ENCODE data around the gene ZBTB24. TPM values are rescaled to one million over a fixed set of nuclear protein-coding genes. Genes with fewer than 3 reads are reported as not detected.
A peak's percentile ranks its signal among the peaks of the same experiment; 100 is the strongest.

Gene ZBTB24
- total and polyA plus RNA-seq, 2 of the 13 experiments (the other 11 are each of a cell fraction or from before 2014, with no cell fraction given), result 1.5 to 6.2 TPM

DNA sequence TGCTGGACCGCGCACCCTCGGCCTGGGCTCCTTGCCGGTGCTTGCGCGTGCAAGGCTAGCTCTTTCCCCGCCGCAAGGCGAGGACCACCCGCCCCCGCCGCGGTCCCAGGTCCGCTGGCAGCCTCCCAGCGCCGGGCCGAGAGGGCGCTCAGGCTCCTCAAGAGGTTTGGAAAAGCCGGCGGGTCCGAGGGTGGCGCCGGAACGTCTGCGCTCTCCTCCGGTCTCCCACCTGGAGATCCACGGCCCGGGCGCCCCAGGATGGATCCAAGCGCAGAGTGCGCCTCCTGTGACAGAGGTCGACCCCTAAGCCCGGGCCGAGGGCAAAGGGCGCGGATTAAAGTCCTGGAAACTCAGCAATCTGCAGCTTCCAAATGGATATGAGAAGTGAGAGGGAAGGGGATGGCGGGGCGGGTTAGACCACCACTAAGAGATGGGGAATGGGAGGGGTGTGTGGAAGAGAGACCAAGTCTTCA is 26.9 kb downstream of the ZBTB24 start (continued):
- TF ChIP-seq, protein P1, sequence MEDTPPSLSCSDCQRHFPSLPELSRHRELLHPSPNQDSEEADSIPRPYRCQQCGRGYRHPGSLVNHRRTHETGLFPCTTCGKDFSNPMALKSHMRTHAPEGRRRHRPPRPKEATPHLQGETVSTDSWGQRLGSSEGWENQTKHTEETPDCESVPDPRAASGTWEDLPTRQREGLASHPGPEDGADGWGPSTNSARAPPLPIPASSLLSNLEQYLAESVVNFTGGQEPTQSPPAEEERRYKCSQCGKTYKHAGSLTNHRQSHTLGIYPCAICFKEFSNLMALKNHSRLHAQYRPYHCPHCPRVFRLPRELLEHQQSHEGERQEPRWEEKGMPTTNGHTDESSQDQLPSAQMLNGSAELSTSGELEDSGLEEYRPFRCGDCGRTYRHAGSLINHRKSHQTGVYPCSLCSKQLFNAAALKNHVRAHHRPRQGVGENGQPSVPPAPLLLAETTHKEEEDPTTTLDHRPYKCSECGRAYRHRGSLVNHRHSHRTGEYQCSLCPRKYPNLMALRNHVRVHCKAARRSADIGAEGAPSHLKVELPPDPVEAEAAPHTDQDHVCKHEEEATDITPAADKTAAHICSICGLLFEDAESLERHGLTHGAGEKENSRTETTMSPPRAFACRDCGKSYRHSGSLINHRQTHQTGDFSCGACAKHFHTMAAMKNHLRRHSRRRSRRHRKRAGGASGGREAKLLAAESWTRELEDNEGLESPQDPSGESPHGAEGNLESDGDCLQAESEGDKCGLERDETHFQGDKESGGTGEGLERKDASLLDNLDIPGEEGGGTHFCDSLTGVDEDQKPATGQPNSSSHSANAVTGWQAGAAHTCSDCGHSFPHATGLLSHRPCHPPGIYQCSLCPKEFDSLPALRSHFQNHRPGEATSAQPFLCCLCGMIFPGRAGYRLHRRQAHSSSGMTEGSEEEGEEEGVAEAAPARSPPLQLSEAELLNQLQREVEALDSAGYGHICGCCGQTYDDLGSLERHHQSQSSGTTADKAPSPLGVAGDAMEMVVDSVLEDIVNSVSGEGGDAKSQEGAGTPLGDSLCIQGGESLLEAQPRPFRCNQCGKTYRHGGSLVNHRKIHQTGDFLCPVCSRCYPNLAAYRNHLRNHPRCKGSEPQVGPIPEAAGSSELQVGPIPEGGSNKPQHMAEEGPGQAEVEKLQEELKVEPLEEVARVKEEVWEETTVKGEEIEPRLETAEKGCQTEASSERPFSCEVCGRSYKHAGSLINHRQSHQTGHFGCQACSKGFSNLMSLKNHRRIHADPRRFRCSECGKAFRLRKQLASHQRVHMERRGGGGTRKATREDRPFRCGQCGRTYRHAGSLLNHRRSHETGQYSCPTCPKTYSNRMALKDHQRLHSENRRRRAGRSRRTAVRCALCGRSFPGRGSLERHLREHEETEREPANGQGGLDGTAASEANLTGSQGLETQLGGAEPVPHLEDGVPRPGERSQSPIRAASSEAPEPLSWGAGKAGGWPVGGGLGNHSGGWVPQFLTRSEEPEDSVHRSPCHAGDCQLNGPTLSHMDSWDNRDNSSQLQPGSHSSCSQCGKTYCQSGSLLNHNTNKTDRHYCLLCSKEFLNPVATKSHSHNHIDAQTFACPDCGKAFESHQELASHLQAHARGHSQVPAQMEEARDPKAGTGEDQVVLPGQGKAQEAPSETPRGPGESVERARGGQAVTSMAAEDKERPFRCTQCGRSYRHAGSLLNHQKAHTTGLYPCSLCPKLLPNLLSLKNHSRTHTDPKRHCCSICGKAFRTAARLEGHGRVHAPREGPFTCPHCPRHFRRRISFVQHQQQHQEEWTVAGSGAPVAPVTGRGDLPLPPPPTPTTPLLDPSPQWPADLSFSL (CRISPR knock-in tag; IDR thresholded peaks at IDR 0.05), result no peak
- TF ChIP-seq WIZ (CRISPR knock-in tag; IDR thresholded peaks at IDR 0.05) (no peak), SP4 (CRISPR knock-in tag; IDR thresholded peaks at IDR 0.05) (no peak), ZNF652 (CRISPR knock-in tag; IDR thresholded peaks at IDR 0.05; ENCODE audit: borderline replicate concordance, low read depth) (no peak), ZNF432 (CRISPR knock-in tag; IDR thresholded peaks at IDR 0.05; ENCODE audit: borderline replicate concordance) (no peak), PHF8 (CRISPR knock-in tag; IDR thresholded peaks at IDR 0.05) (peak; percentile 3; the same call in 1 of the 2 replicates), AHR (CRISPR knock-in tag; IDR thresholded peaks at IDR 0.05) (no peak), TEAD2 (CRISPR knock-in tag; IDR thresholded peaks at IDR 0.05) (no peak), NPAS2 (CRISPR knock-in tag; IDR thresholded peaks at IDR 0.05; ENCODE audit: borderline replicate concordance) (no peak), ZNF674 (CRISPR knock-in tag; IDR thresholded peaks at IDR 0.05; ENCODE audit: low read depth) (no peak; the same call in 1 of the 2 replicates)
- TF ChIP-seq, protein P2, sequence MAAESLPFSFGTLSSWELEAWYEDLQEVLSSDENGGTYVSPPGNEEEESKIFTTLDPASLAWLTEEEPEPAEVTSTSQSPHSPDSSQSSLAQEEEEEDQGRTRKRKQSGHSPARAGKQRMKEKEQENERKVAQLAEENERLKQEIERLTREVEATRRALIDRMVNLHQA (CRISPR knock-in tag; IDR thresholded peaks at IDR 0.05), result no peak
- TF ChIP-seq, protein P3, sequence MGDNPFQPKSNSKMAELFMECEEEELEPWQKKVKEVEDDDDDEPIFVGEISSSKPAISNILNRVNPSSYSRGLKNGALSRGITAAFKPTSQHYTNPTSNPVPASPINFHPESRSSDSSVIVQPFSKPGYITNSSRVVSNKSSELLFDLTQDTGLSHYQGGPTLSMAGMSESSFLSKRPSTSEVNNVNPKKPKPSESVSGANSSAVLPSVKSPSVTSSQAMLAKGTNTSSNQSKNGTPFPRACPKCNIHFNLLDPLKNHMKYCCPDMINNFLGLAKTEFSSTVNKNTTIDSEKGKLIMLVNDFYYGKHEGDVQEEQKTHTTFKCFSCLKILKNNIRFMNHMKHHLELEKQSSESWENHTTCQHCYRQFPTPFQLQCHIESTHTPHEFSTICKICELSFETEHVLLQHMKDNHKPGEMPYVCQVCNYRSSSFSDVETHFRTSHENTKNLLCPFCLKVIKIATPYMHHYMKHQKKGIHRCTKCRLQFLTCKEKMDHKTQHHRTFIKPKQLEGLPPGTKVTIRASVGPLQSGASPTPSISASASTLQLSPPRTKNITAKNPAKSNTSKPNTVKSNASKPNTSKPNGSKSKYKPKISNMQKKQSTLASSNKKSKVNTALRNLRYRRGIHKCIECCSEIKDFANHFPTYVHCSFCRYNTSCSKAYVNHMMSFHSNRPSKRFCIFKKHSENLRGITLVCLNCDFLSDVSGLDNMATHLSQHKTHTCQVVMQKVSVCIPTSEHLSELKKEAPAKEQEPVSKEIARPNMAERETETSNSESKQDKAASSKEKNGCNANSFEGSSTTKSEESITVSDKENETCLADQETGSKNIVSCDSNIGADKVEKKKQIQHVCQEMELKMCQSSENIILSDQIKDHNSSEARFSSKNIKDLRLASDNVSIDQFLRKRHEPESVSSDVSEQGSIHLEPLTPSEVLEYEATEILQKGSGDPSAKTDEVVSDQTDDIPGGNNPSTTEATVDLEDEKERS (CRISPR knock-in tag; IDR thresholded peaks at IDR 0.05), result no peak
- TF ChIP-seq, protein P4, sequence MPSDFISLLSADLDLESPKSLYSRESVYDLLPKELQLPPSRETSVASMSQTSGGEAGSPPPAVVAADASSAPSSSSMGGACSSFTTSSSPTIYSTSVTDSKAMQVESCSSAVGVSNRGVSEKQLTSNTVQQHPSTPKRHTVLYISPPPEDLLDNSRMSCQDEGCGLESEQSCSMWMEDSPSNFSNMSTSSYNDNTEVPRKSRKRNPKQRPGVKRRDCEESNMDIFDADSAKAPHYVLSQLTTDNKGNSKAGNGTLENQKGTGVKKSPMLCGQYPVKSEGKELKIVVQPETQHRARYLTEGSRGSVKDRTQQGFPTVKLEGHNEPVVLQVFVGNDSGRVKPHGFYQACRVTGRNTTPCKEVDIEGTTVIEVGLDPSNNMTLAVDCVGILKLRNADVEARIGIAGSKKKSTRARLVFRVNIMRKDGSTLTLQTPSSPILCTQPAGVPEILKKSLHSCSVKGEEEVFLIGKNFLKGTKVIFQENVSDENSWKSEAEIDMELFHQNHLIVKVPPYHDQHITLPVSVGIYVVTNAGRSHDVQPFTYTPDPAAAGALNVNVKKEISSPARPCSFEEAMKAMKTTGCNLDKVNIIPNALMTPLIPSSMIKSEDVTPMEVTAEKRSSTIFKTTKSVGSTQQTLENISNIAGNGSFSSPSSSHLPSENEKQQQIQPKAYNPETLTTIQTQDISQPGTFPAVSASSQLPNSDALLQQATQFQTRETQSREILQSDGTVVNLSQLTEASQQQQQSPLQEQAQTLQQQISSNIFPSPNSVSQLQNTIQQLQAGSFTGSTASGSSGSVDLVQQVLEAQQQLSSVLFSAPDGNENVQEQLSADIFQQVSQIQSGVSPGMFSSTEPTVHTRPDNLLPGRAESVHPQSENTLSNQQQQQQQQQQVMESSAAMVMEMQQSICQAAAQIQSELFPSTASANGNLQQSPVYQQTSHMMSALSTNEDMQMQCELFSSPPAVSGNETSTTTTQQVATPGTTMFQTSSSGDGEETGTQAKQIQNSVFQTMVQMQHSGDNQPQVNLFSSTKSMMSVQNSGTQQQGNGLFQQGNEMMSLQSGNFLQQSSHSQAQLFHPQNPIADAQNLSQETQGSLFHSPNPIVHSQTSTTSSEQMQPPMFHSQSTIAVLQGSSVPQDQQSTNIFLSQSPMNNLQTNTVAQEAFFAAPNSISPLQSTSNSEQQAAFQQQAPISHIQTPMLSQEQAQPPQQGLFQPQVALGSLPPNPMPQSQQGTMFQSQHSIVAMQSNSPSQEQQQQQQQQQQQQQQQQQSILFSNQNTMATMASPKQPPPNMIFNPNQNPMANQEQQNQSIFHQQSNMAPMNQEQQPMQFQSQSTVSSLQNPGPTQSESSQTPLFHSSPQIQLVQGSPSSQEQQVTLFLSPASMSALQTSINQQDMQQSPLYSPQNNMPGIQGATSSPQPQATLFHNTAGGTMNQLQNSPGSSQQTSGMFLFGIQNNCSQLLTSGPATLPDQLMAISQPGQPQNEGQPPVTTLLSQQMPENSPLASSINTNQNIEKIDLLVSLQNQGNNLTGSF (CRISPR knock-in tag; IDR thresholded peaks at IDR 0.05), result no peak
